22Rv1 (cell line): ENCODE results near the gene ZNF571.

Experiments used
- CTCF ChIP-seq: fragments of 450-650 bp; IDR thresholded peaks from 2 replicates; pipeline ENCODE4 v1.5.1; 2017; ENCODE audit warnings: mild to moderate bottlenecking
- ZFX ChIP-seq: fragments of 450-650 bp; IDR thresholded peaks from 2 replicates; pipeline ENCODE4 v1.6.1; 2017; ENCODE audit warnings: antibody characterized with exemption, borderline replicate concordance

- no peak for TF ChIP-seq CTCF
- TF ChIP-seq ZFX, result no peak
Observed at GRCh38 chr19:37572203-37572602, 22.4 kb downstream of the ZNF571 start.
